BJ (cell line): Measurements from ENCODE around the gene SKIDA1. TPM values are rescaled to one million over a fixed set of nuclear protein-coding genes. Genes with fewer than 3 reads are reported as not detected.
A peak's percentile ranks its signal among the peaks of the same experiment; 100 is the strongest.

ENCODE experiments used
- CTCF ChIA-PET: fragments of 350-600 bp; formaldehyde crosslinking; extraction: SDS; loops from one replicate; lab custom pipeline; 2021; ENCODE audit warnings: antibody characterized with exemption, inconsistent platforms; lab: Yijun Ruan, JAX
- POLR2A ChIA-PET: fragments of 300-600 bp; sonication (Branson Sonifier 250); formaldehyde crosslinking; extraction: SDS; loops from one replicate; lab custom pipeline; 2021; ENCODE audit warnings: antibody characterized with exemption; lab: Charles Lee
- DNase-seq: peaks from one replicate; pipeline ENCODE4 v3.0.0-alpha.2; 2011; ENCODE audit warnings: low read depth
- H3K27me3 ChIP-seq: 2 replicates; pipeline ENCODE4 v1.6.0; 2011; ENCODE audit warnings: low read length; ENCODE audit not compliant: control insufficient read depth, insufficient read depth
- H3K36me3 ChIP-seq: 2 replicates; pipeline ENCODE4 v1.5.1; 2011; ENCODE audit warnings: low read length; ENCODE audit not compliant: control insufficient read depth, insufficient read depth
- H3K4me3 ChIP-seq: 2 replicates; pipeline ENCODE4 v1.5.1; 2011; ENCODE audit warnings: low read depth, mild to moderate bottlenecking, control low read depth, low read length
- polyA plus RNA-seq: library from polyadenylated mRNA; depleted of rRNA; stranded (reverse); fragments of >200 nt; gene quantifications from 2 replicates; pipeline ENCODE4 v1.2.3, GENCODE V29; 2011
- TF ChIP-seq, protein P1 (sequence below): IDR thresholded peaks from 2 replicates; pipeline ENCODE4 v1.5.1; 2011; ENCODE audit warnings: low read depth, mild to moderate bottlenecking, control low read depth, inconsistent platforms, low read length, moderate library complexity; ENCODE audit not compliant: insufficient read depth

The SKIDA1 gene
- polyA plus RNA-seq, 1 experiment, result 0.27 TPM

DNA sequence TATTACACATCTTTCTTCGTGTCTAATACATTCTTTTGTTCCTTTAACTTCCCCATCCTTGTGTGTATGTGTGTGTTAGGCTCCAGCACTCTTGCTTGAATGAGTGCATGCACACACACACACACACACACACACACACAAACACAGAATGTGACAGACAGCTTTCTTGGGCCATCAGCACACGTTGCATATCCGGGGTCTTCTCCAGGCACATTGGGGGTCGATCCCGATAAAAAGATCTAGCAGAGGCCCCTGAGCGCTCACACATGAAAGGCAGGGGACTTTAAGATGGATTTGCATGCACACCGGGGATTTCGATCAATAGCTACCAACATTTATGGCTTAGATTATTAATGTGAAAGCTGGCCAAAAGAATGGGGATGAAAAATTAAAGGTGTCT, 4.5 kb downstream of the SKIDA1 start:
- ChIA-PET CTCF (interaction anchor here (1.2 to 3.0 kb wide), 4 partner anchors 11 to 212 kb away, joined by 4 to 10 read pairs (median 4); no protein-coding TSS in a partner anchor), POLR2A (no interaction called here)
- TF ChIP-seq, protein P1, sequence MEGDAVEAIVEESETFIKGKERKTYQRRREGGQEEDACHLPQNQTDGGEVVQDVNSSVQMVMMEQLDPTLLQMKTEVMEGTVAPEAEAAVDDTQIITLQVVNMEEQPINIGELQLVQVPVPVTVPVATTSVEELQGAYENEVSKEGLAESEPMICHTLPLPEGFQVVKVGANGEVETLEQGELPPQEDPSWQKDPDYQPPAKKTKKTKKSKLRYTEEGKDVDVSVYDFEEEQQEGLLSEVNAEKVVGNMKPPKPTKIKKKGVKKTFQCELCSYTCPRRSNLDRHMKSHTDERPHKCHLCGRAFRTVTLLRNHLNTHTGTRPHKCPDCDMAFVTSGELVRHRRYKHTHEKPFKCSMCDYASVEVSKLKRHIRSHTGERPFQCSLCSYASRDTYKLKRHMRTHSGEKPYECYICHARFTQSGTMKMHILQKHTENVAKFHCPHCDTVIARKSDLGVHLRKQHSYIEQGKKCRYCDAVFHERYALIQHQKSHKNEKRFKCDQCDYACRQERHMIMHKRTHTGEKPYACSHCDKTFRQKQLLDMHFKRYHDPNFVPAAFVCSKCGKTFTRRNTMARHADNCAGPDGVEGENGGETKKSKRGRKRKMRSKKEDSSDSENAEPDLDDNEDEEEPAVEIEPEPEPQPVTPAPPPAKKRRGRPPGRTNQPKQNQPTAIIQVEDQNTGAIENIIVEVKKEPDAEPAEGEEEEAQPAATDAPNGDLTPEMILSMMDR, result no peak
- no peaks in the 10 kb centered on the region for H3K27me3 ChIP-seq
- no peak for DNase-seq
- H3K36me3 ChIP-seq, result no peaks in the 10 kb centered on the region
- no peak overlapping the region for H3K4me3 ChIP-seq

GRCh38 chr10:21520509-21520908, 5.0 kb downstream of the SKIDA1 start:
- TF ChIP-seq, protein P1, result no peak
- peak overlapping the region; percentile 59 for H3K4me3 ChIP-seq
- POLR2A ChIA-PET, result no interaction called here

DNA sequence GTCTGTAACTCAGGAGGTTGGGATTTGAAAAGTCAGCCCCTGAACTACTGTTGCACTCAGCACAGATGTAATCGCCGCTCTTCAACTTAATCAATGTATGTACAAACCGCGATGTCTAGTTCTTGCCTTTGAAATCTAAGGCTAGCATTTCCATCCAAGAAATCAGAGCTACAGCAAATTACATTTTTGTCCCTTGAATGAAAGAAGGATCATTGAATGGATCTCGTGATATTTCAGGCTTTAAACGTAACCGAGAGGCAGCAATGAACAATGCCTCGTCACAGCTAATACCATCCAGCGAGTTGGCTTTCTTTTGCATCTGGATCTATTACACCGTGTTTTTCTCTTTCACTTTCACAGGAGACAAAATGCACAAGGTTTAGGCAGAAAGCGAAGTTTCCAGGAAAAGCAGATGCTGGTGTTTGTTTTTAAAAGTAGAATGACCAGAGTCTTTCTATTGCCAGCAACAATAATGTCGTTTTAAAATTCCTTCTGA, 5.5 kb downstream of the SKIDA1 start:
- CTCF ChIA-PET, result interaction anchor here (0.6 to 1.2 kb wide), 2 partner anchors 10 to 475 kb away, joined by 4 read pairs; no protein-coding TSS in a partner anchor
- Histone ChIP-seq H3K36me3 (no peaks in the 10 kb centered on the region), H3K4me3 (peak overlapping the region; percentile 59), H3K27me3 (no peaks in the 10 kb centered on the region)
- POLR2A ChIA-PET, result no interaction called here
- no peak for DNase-seq
- TF ChIP-seq, protein P1, result no peak

More at GRCh38 chr10:21520509-21520908, 5.0 kb downstream of the SKIDA1 start:
- Histone ChIP-seq H3K36me3 (no peaks in the 10 kb centered on the region), H3K27me3 (no peaks in the 10 kb centered on the region)
- CTCF ChIA-PET, result interaction anchor here (1.2 to 3.0 kb wide), 3 partner anchors 11 to 212 kb away, joined by 4 to 10 read pairs (median 4); no protein-coding TSS in a partner anchor
- no peak for DNase-seq

- Histone ChIP-seq H3K4me3 (peak overlapping the region; percentile 59), H3K36me3 (no peaks in the 10 kb centered on the region), H3K27me3 (no peaks in the 10 kb centered on the region)
- DNase-seq, result no peak
- TF ChIP-seq, protein P1, result no peak
- ChIA-PET POLR2A (no interaction called here), CTCF (interaction anchor here (0.6 to 1.7 kb wide), 2 partner anchors 241 to 476 kb away, joined by 4 to 6 read pairs; no protein-coding TSS in a partner anchor)
Measured at GRCh38 chr10:21519397-21519933, 6.0 kb downstream of the SKIDA1 start.

- TF ChIP-seq, protein P1, result no peak
- H3K36me3 ChIP-seq, result no peaks in the 10 kb centered on the region
- no peaks in the 10 kb centered on the region for H3K27me3 ChIP-seq
- DNase-seq, result no peak
- ChIA-PET POLR2A (interaction anchor here (0.7 to 1.2 kb wide), 6 partner anchors 12 to 240 kb away, joined by 4 to 17 read pairs (median 8); no protein-coding TSS in a partner anchor), CTCF (interaction anchor here (1.0 to 1.7 kb wide), 8 partner anchors 9 to 240 kb away, joined by 3 to 10 read pairs (median 5); no protein-coding TSS in a partner anchor)
- peak overlapping the region; percentile 59 for H3K4me3 ChIP-seq
Measured at GRCh38 chr10:21518641-21519396, 6.7 kb downstream of the SKIDA1 start.
